Naive thymus-derived CD8-positive, alpha-beta T cell (primary cell): ENCODE results near the gene CDK15. TPM values are rescaled to one million over a fixed set of nuclear protein-coding genes. Genes with fewer than 3 reads are reported as not detected.

Experiments used
- ATAC-seq, 2 donors: fragments of 150-1000 bp; cut with Tn5 transposase in 1 of 2; sonication (Bioruptor Pico), chemical (Tn5 transposase) in 1 of 2; 1 replicate in 1 of 2; 2 replicates in 1 of 2; pipeline ENCODE4 v1.10.0; 2021; ENCODE audit warnings: mild to moderate bottlenecking in 2 of 2, moderate library complexity in 2 of 2
- POLR2A ChIA-PET: fragments of 350-600 bp; sonication (Branson Sonifier 250); formaldehyde crosslinking; loops from one replicate; lab custom pipeline; 2021; ENCODE audit warnings: antibody characterized with exemption; lab: Charles Lee
- DNase-seq, 10 donors: peaks; one replicate each; pipeline versions ENCODE4 v3.0.0 to v3.0.0-alpha.2; 2020 to 2022
- H3K27ac Mint-ChIP-seq, 10 donors: one replicate each; pipeline ENCODE4 v1.8.0; 2020 to 2022; ENCODE audit warnings: mild to moderate bottlenecking in 10 of 10, mixed read lengths in 10 of 10, moderate library complexity in 4 of 10, inconsistent platforms in 1 of 10
- H3K27me3 Mint-ChIP-seq, 5 donors: one replicate each; pipeline ENCODE4 v1.8.0; 2021 to 2022; ENCODE audit warnings: mixed read lengths in 5 of 5
- H3K36me3 Mint-ChIP-seq, 3 donors: one replicate each; pipeline ENCODE4 v1.8.0; 2020 to 2022; ENCODE audit warnings: mixed read lengths in 3 of 3, mild to moderate bottlenecking in 2 of 3, inconsistent platforms in 1 of 3
- H3K4me1 Mint-ChIP-seq, 4 donors: one replicate each; pipeline ENCODE4 v1.8.0; 2021 to 2022; ENCODE audit warnings: mixed read lengths in 4 of 4
- H3K4me3 Mint-ChIP-seq, 10 donors: one replicate each; pipeline ENCODE4 v1.8.0; 2020 to 2022; ENCODE audit warnings: mild to moderate bottlenecking in 10 of 10, mixed read lengths in 10 of 10, moderate library complexity in 6 of 10, inconsistent platforms in 1 of 10
- H3K9me3 Mint-ChIP-seq, 9 donors: one replicate each; pipeline ENCODE4 v1.8.0; 2020 to 2022; ENCODE audit warnings: mixed read lengths in 9 of 9, mild to moderate bottlenecking in 3 of 9, inconsistent platforms in 1 of 9, moderate library complexity in 1 of 9
- polyA plus RNA-seq, 3 donors: library from polyadenylated mRNA; unstranded; fragments of 300-500 nt; fragmentation: Illumina TruSeq; gene quantifications; one replicate each; pipeline ENCODE4 v1.2.3, GENCODE V29; 2021
- total RNA-seq, 8 experiments: library from RNA in 2 of 8; stranded (reverse) in 2 of 8; gene quantifications; one replicate each; pipeline ENCODE4 v1.2.3 and lab custom pipeline; 2021 to 2026

The CDK15 gene
- total and polyA plus RNA-seq, 5 experiments from 2014 or later = not detected

GRCh38 chr2:201942531-201942930 is 136.2 kb downstream of the CDK15 start:
- no peaks in the 10 kb centered on the region for H3K9me3 Mint-ChIP-seq
- POLR2A ChIA-PET = no interaction called here
- H3K4me1 Mint-ChIP-seq = no peaks in the 10 kb centered on the region
- no peak overlapping the region for H3K27ac Mint-ChIP-seq
- H3K4me3 Mint-ChIP-seq = no peak overlapping the region
- ATAC-seq = no peak
- H3K36me3 Mint-ChIP-seq = no peaks in the 10 kb centered on the region
- H3K27me3 Mint-ChIP-seq = peaks cover 0 to 20% (median 3%) of the 10 kb centered on the region in 5 donors
- no peak for DNase-seq

Other genes starting within 250 kb of the CDK15 start
- gene TMEM237, start 163.0 kb upstream of the CDK15 start, total RNA-seq = 1 to 10 TPM; 5.5 to 9.8 TPM
- gene TMEM237, start 163.0 kb upstream of the CDK15 start, polyA plus RNA-seq = 1 to 10 TPM; 4.3 to 5.7 (median 4.8) TPM
- gene MPP4, start 107.9 kb upstream of the CDK15 start, total RNA-seq = not detected
- gene MPP4, start 107.9 kb upstream of the CDK15 start, polyA plus RNA-seq = not detected
- 10 to 100 TPM; 14.2 to 15.8 TPM for gene ALS2, start 25.6 kb upstream of the CDK15 start, total RNA-seq
- 1 to 10 TPM; 3.7 to 5.2 (median 4.0) TPM for gene ALS2, start 25.6 kb upstream of the CDK15 start, polyA plus RNA-seq
- 1 to 10 TPM in 1 of 2 experiments, under 1 TPM in 1; 0.94 to 1.2 TPM for gene FZD7, start 227.3 kb downstream of the CDK15 start, total RNA-seq
- under 1 TPM in 1 of 3 donors, not detected in 2; 0.07 TPM for gene FZD7, start 227.3 kb downstream of the CDK15 start, polyA plus RNA-seq